HEK293 (cell line): ENCODE data around the gene NEAT1.

ENCODE experiments used
- CTCF ChIA-PET: fragments of 350-600 bp; formaldehyde crosslinking; extraction: SDS; loops from one replicate; lab custom pipeline; 2021; ENCODE audit warnings: antibody characterized with exemption; lab: Yijun Ruan, JAX
- POLR2A ChIA-PET: fragments of 300-600 bp; formaldehyde crosslinking; extraction: SDS; loops from one replicate; lab custom pipeline; 2020; ENCODE audit warnings: antibody characterized with exemption, inconsistent platforms; lab: Yijun Ruan, JAX
- H3K27ac ChIP-seq: fragments of 200-500 bp; sonication (Bioruptor generic); 2 replicates; pipeline ENCODE4 v1.5.1; 2014; ENCODE audit warnings: low read depth, low read length, control low read depth, inconsistent platforms; ENCODE audit errors: extremely low read depth
- H3K36me3 ChIP-seq, 2 experiments: fragments of 200-500 bp in 1 of 2; sonication (Bioruptor generic) in 1 of 2; 1 replicate in 1 of 2; 2 replicates in 1 of 2; pipeline ENCODE4 v1.5.1; 2014 to 2017; ENCODE audit warnings: inconsistent platforms in 2 of 2, low read length in 2 of 2; ENCODE audit not compliant: control insufficient read depth in 2 of 2, insufficient read depth in 1 of 2
- H3K4me1 ChIP-seq: fragments of 200-500 bp; sonication (Bioruptor generic); 2 replicates; pipeline ENCODE4 v1.5.1; 2014; ENCODE audit warnings: mild to moderate bottlenecking, low read length, inconsistent platforms; ENCODE audit not compliant: control insufficient read depth, insufficient read depth
- H3K4me3 ChIP-seq: 2 replicates; pipeline ENCODE4 v1.5.1; 2011; ENCODE audit warnings: low read depth, mild to moderate bottlenecking, control low read depth, low read length, moderate library complexity
- H3K9me3 ChIP-seq: fragments of 200-500 bp; sonication (Bioruptor generic); 2 replicates; pipeline ENCODE4 v1.5.1; 2014; ENCODE audit warnings: low read depth, low read length, inconsistent platforms; ENCODE audit not compliant: control insufficient read depth, insufficient read depth
- FEZF1 ChIP-seq: fragments of 450-650 bp; formaldehyde crosslinking; IDR thresholded peaks from 2 replicates; pipeline ENCODE4 v1.5.1; 2016; ENCODE audit warnings: missing biosample characterization, missing genetic modification characterization
- GLI2 ChIP-seq: fragments of 450-650 bp; formaldehyde crosslinking; IDR thresholded peaks from 2 replicates; pipeline ENCODE4; 2017; ENCODE audit warnings: missing biosample characterization, missing genetic modification characterization, low read depth, borderline replicate concordance
- HOXD13 ChIP-seq: sonication (generic); formaldehyde crosslinking; IDR thresholded peaks from 2 replicates; pipeline ENCODE4 v1.8.0; 2022; ENCODE audit warnings: missing genetic modification reagents, borderline replicate concordance
- KLF10 ChIP-seq: fragments of 450-650 bp; IDR thresholded peaks from 2 replicates; pipeline ENCODE4 v1.5.1; 2018; ENCODE audit warnings: missing biosample characterization, mild to moderate bottlenecking, missing genetic modification characterization
- MYNN ChIP-seq: fragments of 450-650 bp; formaldehyde crosslinking; IDR thresholded peaks from 2 replicates; pipeline ENCODE4 v1.5.1; 2016; ENCODE audit warnings: missing biosample characterization, missing genetic modification characterization, borderline replicate concordance
- SP2 ChIP-seq: fragments of 450-650 bp; formaldehyde crosslinking; IDR thresholded peaks from 2 replicates; pipeline ENCODE4 v1.5.1; 2016; ENCODE audit warnings: missing biosample characterization, missing genetic modification characterization
- ZBTB8A ChIP-seq: fragments of 450-650 bp; formaldehyde crosslinking; IDR thresholded peaks from 2 replicates; pipeline ENCODE4 v1.5.1; 2016; ENCODE audit warnings: missing biosample characterization, missing genetic modification characterization
- ZFHX2 ChIP-seq: fragments of 450-650 bp; formaldehyde crosslinking; conservative IDR thresholded peaks from 2 replicates; pipeline ENCODE4 v1.5.1; 2016; ENCODE audit warnings: missing biosample characterization, missing genetic modification characterization
- ZNF133 ChIP-seq: fragments of 450-650 bp; formaldehyde crosslinking; IDR thresholded peaks from 2 replicates; pipeline ENCODE4 v1.5.1; 2016; ENCODE audit warnings: missing biosample characterization, missing genetic modification characterization
- ZNF157 ChIP-seq: fragments of 450-650 bp; formaldehyde crosslinking; IDR thresholded peaks from 2 replicates; pipeline ENCODE4 v1.5.1; 2016; ENCODE audit warnings: missing biosample characterization, missing genetic modification characterization
- ZNF184 ChIP-seq: fragments of 450-650 bp; IDR thresholded peaks from 2 replicates; pipeline ENCODE4 v1.5.1; 2018; ENCODE audit warnings: missing biosample characterization, mild to moderate bottlenecking, missing genetic modification characterization
- ZNF239 ChIP-seq: fragments of 450-650 bp; formaldehyde crosslinking; IDR thresholded peaks from 2 replicates; pipeline ENCODE4 v1.5.1; 2016; ENCODE audit warnings: missing biosample characterization, missing genetic modification characterization
- ZNF335 ChIP-seq: fragments of 450-650 bp; formaldehyde crosslinking; conservative IDR thresholded peaks from 2 replicates; pipeline ENCODE4 v1.5.1; 2016; ENCODE audit warnings: missing biosample characterization, missing genetic modification characterization
- ZNF354C ChIP-seq: fragments of 450-650 bp; formaldehyde crosslinking; IDR thresholded peaks from 2 replicates; pipeline ENCODE4 v1.5.1; 2016; ENCODE audit warnings: missing biosample characterization, missing genetic modification characterization, low read depth, borderline replicate concordance
- ZNF433 ChIP-seq: fragments of 450-650 bp; formaldehyde crosslinking; IDR thresholded peaks from 2 replicates; pipeline ENCODE4 v1.5.1; 2016; ENCODE audit warnings: missing biosample characterization, missing genetic modification characterization, low read depth
- ZNF560 ChIP-seq: fragments of 450-650 bp; formaldehyde crosslinking; IDR thresholded peaks from 2 replicates; pipeline ENCODE4 v1.5.1; 2017; ENCODE audit warnings: missing biosample characterization, missing genetic modification characterization, borderline replicate concordance
- ZNF747 ChIP-seq: fragments of 450-650 bp; formaldehyde crosslinking; IDR thresholded peaks from 2 replicates; pipeline ENCODE4 v1.5.1; 2016; ENCODE audit warnings: missing biosample characterization, missing genetic modification characterization
- ZNF76 ChIP-seq: fragments of 450-650 bp; formaldehyde crosslinking; IDR thresholded peaks from 2 replicates; pipeline ENCODE4; 2016; ENCODE audit warnings: low read depth, missing biosample characterization, missing genetic modification characterization, borderline replicate concordance
- ZNF785 ChIP-seq: fragments of 450-650 bp; formaldehyde crosslinking; IDR thresholded peaks from 2 replicates; pipeline ENCODE4 v1.5.1; 2016; ENCODE audit warnings: missing biosample characterization, missing genetic modification characterization
- ZNF792 ChIP-seq: fragments of 450-650 bp; formaldehyde crosslinking; IDR thresholded peaks from 2 replicates; pipeline ENCODE4 v1.5.1; 2016; ENCODE audit warnings: missing biosample characterization, missing genetic modification characterization
- TF ChIP-seq, protein P1 (sequence below): fragments of 450-650 bp; formaldehyde crosslinking; IDR thresholded peaks from 2 replicates; pipeline ENCODE4 v1.5.1; 2016; ENCODE audit warnings: missing biosample characterization, missing genetic modification characterization
- TF ChIP-seq, protein P2 (sequence below): fragments of 450-650 bp; IDR thresholded peaks from 2 replicates; pipeline ENCODE4 v1.5.1; 2018; ENCODE audit warnings: missing biosample characterization, missing genetic modification characterization
- TF ChIP-seq, protein P3 (sequence below): fragments of 450-650 bp; formaldehyde crosslinking; IDR thresholded peaks from 2 replicates; pipeline ENCODE4 v1.5.1; 2017; ENCODE audit warnings: missing biosample characterization, missing genetic modification characterization
- TF ChIP-seq, protein P4 (sequence below): fragments of 450-650 bp; formaldehyde crosslinking; optimal IDR thresholded peaks from 2 replicates; pipeline ENCODE3; 2016; ENCODE audit warnings: missing biosample characterization, mild to moderate bottlenecking, missing genetic modification characterization
- TF ChIP-seq, protein P5 (sequence below): fragments of 450-650 bp; formaldehyde crosslinking; IDR thresholded peaks from 2 replicates; pipeline ENCODE4 v1.5.1; 2016; ENCODE audit warnings: missing biosample characterization, missing genetic modification characterization
- TF ChIP-seq, protein P6 (sequence below): fragments of 450-650 bp; formaldehyde crosslinking; IDR thresholded peaks from 2 replicates; pipeline ENCODE4 v1.5.1; 2016; ENCODE audit warnings: missing biosample characterization, missing genetic modification characterization

Gene NEAT1

DNA sequence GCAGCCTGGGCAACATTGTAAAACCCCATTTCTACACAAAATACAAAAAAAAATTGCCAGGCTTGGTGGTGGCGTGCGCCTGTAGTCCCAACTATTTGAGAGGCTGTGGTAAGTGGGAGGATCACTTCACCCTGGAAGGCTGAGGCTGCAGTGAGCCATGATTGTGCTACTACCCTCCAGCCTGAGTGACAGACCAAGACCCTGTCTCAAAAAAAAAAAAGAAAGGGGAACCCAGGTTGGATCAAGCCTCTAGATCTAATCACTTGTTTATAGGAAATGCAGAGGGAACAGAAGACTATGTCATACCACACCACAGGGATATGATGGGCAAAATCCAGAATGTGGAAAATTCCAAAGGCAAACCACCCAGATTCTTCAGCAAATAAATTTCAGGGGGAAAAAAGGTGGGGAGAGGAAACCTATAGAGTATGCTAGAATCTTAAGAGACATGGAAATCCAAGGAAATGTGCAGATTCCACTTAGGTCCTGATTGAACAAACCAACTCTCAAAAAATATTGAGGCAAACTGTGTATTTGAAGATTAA is 59.8 kb downstream of the NEAT1 start:
- POLR2A ChIA-PET = interaction anchor here (0.7 to 11.7 kb wide), 3 partner anchors 17 to 56 kb away, joined by 3 to 273 read pairs (median 12); partner anchors contain the start of gene MALAT1
- H3K4me1 ChIP-seq = peaks cover 9% of the 10 kb centered on the region
- TF ChIP-seq GLI2 (tag by site-specific recombination) (no peak), ZNF157 (tag by site-specific recombination) (no peak), ZBTB8A (tag by site-specific recombination) (no peak), KLF10 (tag by site-specific recombination) (no peak), ZNF747 (no peak), ZNF239 (tag by site-specific recombination) (no peak), ZNF354C (no peak), MYNN (tag by site-specific recombination) (no peak), ZNF785 (no peak), HOXD13 (no peak), ZNF792 (tag by site-specific recombination) (no peak)
- TF ChIP-seq, protein P1, sequence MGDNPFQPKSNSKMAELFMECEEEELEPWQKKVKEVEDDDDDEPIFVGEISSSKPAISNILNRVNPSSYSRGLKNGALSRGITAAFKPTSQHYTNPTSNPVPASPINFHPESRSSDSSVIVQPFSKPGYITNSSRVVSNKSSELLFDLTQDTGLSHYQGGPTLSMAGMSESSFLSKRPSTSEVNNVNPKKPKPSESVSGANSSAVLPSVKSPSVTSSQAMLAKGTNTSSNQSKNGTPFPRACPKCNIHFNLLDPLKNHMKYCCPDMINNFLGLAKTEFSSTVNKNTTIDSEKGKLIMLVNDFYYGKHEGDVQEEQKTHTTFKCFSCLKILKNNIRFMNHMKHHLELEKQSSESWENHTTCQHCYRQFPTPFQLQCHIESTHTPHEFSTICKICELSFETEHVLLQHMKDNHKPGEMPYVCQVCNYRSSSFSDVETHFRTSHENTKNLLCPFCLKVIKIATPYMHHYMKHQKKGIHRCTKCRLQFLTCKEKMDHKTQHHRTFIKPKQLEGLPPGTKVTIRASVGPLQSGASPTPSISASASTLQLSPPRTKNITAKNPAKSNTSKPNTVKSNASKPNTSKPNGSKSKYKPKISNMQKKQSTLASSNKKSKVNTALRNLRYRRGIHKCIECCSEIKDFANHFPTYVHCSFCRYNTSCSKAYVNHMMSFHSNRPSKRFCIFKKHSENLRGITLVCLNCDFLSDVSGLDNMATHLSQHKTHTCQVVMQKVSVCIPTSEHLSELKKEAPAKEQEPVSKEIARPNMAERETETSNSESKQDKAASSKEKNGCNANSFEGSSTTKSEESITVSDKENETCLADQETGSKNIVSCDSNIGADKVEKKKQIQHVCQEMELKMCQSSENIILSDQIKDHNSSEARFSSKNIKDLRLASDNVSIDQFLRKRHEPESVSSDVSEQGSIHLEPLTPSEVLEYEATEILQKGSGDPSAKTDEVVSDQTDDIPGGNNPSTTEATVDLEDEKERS (tag by site-specific recombination) = no peak
- TF ChIP-seq, protein P2, sequence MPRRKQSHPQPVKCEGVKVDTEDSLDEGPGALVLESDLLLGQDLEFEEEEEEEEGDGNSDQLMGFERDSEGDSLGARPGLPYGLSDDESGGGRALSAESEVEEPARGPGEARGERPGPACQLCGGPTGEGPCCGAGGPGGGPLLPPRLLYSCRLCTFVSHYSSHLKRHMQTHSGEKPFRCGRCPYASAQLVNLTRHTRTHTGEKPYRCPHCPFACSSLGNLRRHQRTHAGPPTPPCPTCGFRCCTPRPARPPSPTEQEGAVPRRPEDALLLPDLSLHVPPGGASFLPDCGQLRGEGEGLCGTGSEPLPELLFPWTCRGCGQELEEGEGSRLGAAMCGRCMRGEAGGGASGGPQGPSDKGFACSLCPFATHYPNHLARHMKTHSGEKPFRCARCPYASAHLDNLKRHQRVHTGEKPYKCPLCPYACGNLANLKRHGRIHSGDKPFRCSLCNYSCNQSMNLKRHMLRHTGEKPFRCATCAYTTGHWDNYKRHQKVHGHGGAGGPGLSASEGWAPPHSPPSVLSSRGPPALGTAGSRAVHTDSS (tag by site-specific recombination) = no peak
- TF ChIP-seq, protein P3, sequence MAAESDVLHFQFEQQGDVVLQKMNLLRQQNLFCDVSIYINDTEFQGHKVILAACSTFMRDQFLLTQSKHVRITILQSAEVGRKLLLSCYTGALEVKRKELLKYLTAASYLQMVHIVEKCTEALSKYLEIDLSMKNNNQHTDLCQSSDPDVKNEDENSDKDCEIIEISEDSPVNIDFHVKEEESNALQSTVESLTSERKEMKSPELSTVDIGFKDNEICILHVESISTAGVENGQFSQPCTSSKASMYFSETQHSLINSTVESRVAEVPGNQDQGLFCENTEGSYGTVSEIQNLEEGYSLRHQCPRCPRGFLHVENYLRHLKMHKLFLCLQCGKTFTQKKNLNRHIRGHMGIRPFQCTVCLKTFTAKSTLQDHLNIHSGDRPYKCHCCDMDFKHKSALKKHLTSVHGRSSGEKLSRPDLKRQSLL = no peak
- TF ChIP-seq, protein P4, sequence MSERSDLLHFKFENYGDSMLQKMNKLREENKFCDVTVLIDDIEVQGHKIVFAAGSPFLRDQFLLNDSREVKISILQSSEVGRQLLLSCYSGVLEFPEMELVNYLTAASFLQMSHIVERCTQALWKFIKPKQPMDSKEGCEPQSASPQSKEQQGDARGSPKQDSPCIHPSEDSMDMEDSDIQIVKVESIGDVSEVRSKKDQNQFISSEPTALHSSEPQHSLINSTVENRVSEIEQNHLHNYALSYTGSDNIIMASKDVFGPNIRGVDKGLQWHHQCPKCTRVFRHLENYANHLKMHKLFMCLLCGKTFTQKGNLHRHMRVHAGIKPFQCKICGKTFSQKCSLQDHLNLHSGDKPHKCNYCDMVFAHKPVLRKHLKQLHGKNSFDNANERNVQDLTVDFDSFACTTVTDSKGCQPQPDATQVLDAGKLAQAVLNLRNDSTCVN = no peak
- TF ChIP-seq, protein P5, sequence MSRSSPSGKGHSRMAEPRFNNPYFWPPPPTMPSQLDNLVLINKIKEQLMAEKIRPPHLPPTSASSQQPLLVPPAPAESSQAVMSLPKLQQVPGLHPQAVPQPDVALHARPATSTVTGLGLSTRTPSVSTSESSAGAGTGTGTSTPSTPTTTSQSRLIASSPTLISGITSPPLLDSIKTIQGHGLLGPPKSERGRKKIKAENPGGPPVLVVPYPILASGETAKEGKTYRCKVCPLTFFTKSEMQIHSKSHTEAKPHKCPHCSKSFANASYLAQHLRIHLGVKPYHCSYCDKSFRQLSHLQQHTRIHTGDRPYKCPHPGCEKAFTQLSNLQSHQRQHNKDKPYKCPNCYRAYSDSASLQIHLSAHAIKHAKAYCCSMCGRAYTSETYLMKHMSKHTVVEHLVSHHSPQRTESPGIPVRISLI (tag by site-specific recombination) = no peak
- no peak overlapping the region for H3K4me3 ChIP-seq
- no peak overlapping the region for H3K27ac ChIP-seq
- H3K9me3 ChIP-seq = no peaks in the 10 kb centered on the region
- CTCF ChIA-PET = interaction anchor here (1.4 to 4.8 kb wide), 2 partner anchors 11 to 24 kb away, joined by 5 to 20 read pairs; no protein-coding TSS in a partner anchor
- H3K36me3 ChIP-seq = no peaks in the 10 kb centered on the region

DNA sequence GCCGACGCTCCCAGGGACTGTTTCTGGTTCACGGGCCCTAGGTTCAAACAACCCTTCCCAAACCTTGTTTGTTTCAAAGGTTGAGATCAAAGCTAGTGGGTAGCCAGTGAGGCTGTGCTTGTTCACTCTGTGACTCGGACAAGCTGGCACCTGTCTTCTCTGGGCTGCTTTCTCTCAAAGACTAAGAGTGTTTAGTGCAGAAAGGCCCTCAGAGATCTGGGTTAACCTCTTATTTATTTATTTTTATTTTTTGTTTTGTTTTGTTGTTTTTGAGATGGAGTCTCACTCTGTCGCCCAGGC is 63.3 kb downstream of the NEAT1 start:
- Histone ChIP-seq H3K4me1 (peaks cover 24% of the 10 kb centered on the region), H3K36me3 (no peaks in the 10 kb centered on the region), H3K27ac (no peak overlapping the region), H3K9me3 (no peaks in the 10 kb centered on the region), H3K4me3 (no peak overlapping the region)
- CTCF ChIA-PET = interaction anchor here (0.7 to 4.3 kb wide), 5 partner anchors 8 to 21 kb away, joined by 3 to 17 read pairs (median 5); partner anchors contain the start of gene MALAT1
- POLR2A ChIA-PET = interaction anchor here (1.3 to 28.2 kb wide), 4 partner anchors 8 to 63 kb away, joined by 3 to 1129 read pairs (median 168); partner anchors contain the start of genes MALAT1 and NEAT1
- TF ChIP-seq SP2 (no peak), ZNF76 (no peak), FEZF1 (tag by site-specific recombination) (no peak), ZNF747 (no peak), ZNF560 (no peak), ZNF433 (tag by site-specific recombination) (no peak), ZNF335 (tag by site-specific recombination) (no peak), ZNF184 (tag by site-specific recombination) (no peak), ZNF133 (tag by site-specific recombination) (no peak), ZFHX2 (no peak)
- TF ChIP-seq, protein P6, sequence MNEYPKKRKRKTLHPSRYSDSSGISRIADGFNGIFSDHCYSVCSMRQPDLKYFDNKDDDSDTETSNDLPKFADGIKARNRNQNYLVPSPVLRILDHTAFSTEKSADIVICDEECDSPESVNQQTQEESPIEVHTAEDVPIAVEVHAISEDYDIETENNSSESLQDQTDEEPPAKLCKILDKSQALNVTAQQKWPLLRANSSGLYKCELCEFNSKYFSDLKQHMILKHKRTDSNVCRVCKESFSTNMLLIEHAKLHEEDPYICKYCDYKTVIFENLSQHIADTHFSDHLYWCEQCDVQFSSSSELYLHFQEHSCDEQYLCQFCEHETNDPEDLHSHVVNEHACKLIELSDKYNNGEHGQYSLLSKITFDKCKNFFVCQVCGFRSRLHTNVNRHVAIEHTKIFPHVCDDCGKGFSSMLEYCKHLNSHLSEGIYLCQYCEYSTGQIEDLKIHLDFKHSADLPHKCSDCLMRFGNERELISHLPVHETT (tag by site-specific recombination) = no peak
